Hepatocyte (in vitro differentiated cells): ENCODE results near the gene MMP10. TPM values are rescaled to one million over a fixed set of nuclear protein-coding genes. Genes with fewer than 3 reads are reported as not detected.
"Not testable (repeated sequence)": the region's sequence is repeated elsewhere in the genome, so short reads cannot be mapped to it uniquely, and the experiment has no call there.

ENCODE experiments used
- DNase-seq: peaks from one replicate; pipeline ENCODE4 v3.0.0-alpha.2; 2016; ENCODE audit warnings: low spot score
- H2AFZ ChIP-seq: fragments of 200-600 bp; sonication (generic); 2 replicates; pipeline ENCODE4 v1.6.0; 2016; ENCODE audit warnings: antibody characterized with exemption, mild to moderate bottlenecking
- H3K27ac ChIP-seq: fragments of 200-600 bp; sonication (generic); 2 replicates; pipeline ENCODE4 v1.5.1; 2016; ENCODE audit warnings: mild to moderate bottlenecking
- H3K27me3 ChIP-seq: fragments of 200-600 bp; sonication (generic); 2 replicates; pipeline ENCODE4 v1.6.1; 2016
- H3K36me3 ChIP-seq: fragments of 200-600 bp; sonication (generic); replicated peaks from 2 replicates; pipeline ENCODE4 v1.5.1; 2016; ENCODE audit warnings: low read depth; ENCODE audit not compliant: insufficient read depth
- H3K4me1 ChIP-seq: fragments of 200-600 bp; sonication (generic); 2 replicates; pipeline ENCODE4 v1.5.1; 2016; ENCODE audit warnings: mild to moderate bottlenecking, moderate library complexity; ENCODE audit not compliant: insufficient read depth
- H3K4me2 ChIP-seq: fragments of 200-600 bp; sonication (generic); 2 replicates; pipeline ENCODE4 v1.6.0; 2016
- H3K4me3 ChIP-seq: fragments of 200-600 bp; sonication (generic); 2 replicates; pipeline ENCODE4 v1.5.1; 2016; ENCODE audit warnings: mild to moderate bottlenecking
- H3K79me2 ChIP-seq: fragments of 200-600 bp; sonication (generic); 2 replicates; pipeline ENCODE4 v1.6.0; 2017; ENCODE audit warnings: mild to moderate bottlenecking
- H3K9me2 ChIP-seq: fragments of 200-600 bp; sonication (generic); replicated peaks from 2 replicates; pipeline ENCODE4 v1.6.0; 2017; ENCODE audit warnings: mild to moderate bottlenecking; ENCODE audit not compliant: insufficient read depth
- H3K9me3 ChIP-seq: fragments of 200-600 bp; sonication (generic); 2 replicates; pipeline ENCODE4 v1.5.1; 2016; ENCODE audit warnings: low read depth, mild to moderate bottlenecking
- H4K20me1 ChIP-seq: fragments of 200-600 bp; sonication (generic); 2 replicates; pipeline ENCODE4 v1.6.0; 2016; ENCODE audit warnings: mild to moderate bottlenecking; ENCODE audit not compliant: insufficient read depth, poor library complexity, severe bottlenecking
- EZH2 ChIP-seq: fragments of 200-600 bp; sonication (generic); IDR thresholded peaks from 2 replicates; pipeline ENCODE4 v1.6.1; 2016; ENCODE audit warnings: antibody characterized with exemption, mild to moderate bottlenecking, borderline replicate concordance
- EZH2phosphoT487 ChIP-seq: fragments of 200-600 bp; sonication (generic); IDR thresholded peaks from one replicate; pipeline ENCODE4 v1.6.1; 2018; ENCODE audit warnings: antibody characterized with exemption, mild to moderate bottlenecking, low read depth, moderate library complexity; ENCODE audit not compliant: unreplicated experiment, severe bottlenecking
- WGBS: methylation state at CpG from one replicate; pipeline ENCODE4 v1.1.6; 2016; ENCODE audit warnings: low lambda C conversion rate; ENCODE audit errors: missing lambda C conversion rate; 5-methylcytosine and 5-hydroxymethylcytosine counted together
- polyA plus RNA-seq: library from polyadenylated mRNA; unstranded; fragments of >200 nt; fragmentation: Nextera tagmentation; extraction: Ambion mirVana; gene quantifications from 2 replicates; pipeline ENCODE4 v1.2.1, GENCODE V29; 2016
- total RNA-seq: library from RNA; depleted of rRNA; stranded (reverse); fragments of >200 nt; gene quantifications from 2 replicates; pipeline ENCODE4 v1.2.3, GENCODE V29; 2014
- TF ChIP-seq, protein P1 (sequence below): fragments of 200-600 bp; sonication (generic); IDR thresholded peaks from 2 replicates; pipeline ENCODE4 v1.5.1; 2016; ENCODE audit warnings: antibody characterized with exemption, mild to moderate bottlenecking; ENCODE audit not compliant: poor library complexity

MMP10 gene
- total and polyA plus RNA-seq, 2 experiments from 2014 or later = 1.5 to 2.3 TPM

DNA sequence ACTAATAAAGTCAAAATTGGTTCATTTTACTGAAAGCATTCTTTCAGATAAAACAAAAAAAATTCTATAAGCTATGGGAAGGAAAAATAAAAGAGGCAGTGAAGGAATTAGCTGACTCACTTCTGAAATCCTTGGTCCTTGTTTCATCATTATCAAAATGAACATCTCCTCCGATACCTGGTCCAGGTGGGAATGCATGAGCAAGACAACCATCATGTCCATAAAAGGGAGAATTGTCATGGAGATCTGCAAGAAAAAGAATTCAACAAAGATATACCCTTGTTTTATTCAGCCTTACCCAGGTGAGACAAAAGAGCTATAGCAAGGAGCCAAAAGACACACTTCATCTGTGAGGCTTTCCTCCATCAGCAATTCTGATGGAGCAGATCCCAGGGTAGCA, 27.2 kb downstream of the MMP10 start:
- no peak overlapping the region for H3K4me3 ChIP-seq
- H2AFZ ChIP-seq = no peak overlapping the region
- 100% methylated on average over 1 of the region's 1 CpG for WGBS
- no peak overlapping the region for H3K27ac ChIP-seq
- no peaks in the 10 kb centered on the region for H3K9me2 ChIP-seq
- H3K9me3 ChIP-seq = no peaks in the 10 kb centered on the region
- H3K36me3 ChIP-seq = no peaks in the 10 kb centered on the region
- H3K27me3 ChIP-seq = no peaks in the 10 kb centered on the region
- no peaks in the 10 kb centered on the region for H3K79me2 ChIP-seq
- no peak overlapping the region for H3K4me2 ChIP-seq
- no peaks in the 10 kb centered on the region for H3K4me1 ChIP-seq
- TF ChIP-seq, protein P1, sequence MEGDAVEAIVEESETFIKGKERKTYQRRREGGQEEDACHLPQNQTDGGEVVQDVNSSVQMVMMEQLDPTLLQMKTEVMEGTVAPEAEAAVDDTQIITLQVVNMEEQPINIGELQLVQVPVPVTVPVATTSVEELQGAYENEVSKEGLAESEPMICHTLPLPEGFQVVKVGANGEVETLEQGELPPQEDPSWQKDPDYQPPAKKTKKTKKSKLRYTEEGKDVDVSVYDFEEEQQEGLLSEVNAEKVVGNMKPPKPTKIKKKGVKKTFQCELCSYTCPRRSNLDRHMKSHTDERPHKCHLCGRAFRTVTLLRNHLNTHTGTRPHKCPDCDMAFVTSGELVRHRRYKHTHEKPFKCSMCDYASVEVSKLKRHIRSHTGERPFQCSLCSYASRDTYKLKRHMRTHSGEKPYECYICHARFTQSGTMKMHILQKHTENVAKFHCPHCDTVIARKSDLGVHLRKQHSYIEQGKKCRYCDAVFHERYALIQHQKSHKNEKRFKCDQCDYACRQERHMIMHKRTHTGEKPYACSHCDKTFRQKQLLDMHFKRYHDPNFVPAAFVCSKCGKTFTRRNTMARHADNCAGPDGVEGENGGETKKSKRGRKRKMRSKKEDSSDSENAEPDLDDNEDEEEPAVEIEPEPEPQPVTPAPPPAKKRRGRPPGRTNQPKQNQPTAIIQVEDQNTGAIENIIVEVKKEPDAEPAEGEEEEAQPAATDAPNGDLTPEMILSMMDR = no peak
- TF ChIP-seq EZH2phosphoT487 = no peak
- TF ChIP-seq EZH2 = no peak
- no peak for DNase-seq
- H4K20me1 ChIP-seq = no peaks in the 10 kb centered on the region

GRCh38 chr11:102751673-102752072, 28.8 kb downstream of the MMP10 start:
- H3K9me2 ChIP-seq = no peaks in the 10 kb centered on the region
- no peak overlapping the region for H2AFZ ChIP-seq
- H3K27me3 ChIP-seq = no peaks in the 10 kb centered on the region
- no peaks in the 10 kb centered on the region for H3K36me3 ChIP-seq
- no peaks in the 10 kb centered on the region for H4K20me1 ChIP-seq
- H3K4me1 ChIP-seq = no peaks in the 10 kb centered on the region
- no peak overlapping the region for H3K27ac ChIP-seq
- DNase-seq = no peak
- no peaks in the 10 kb centered on the region for H3K79me2 ChIP-seq
- H3K4me2 ChIP-seq = no peak overlapping the region
- H3K4me3 ChIP-seq = no peak overlapping the region
- H3K9me3 ChIP-seq = no peaks in the 10 kb centered on the region
- TF ChIP-seq EZH2phosphoT487 (no peak), EZH2 (no peak)

GRCh38 chr11:102749101-102749722, 31.2 kb downstream of the MMP10 start:
- Histone ChIP-seq H3K9me2 (no peaks in the 10 kb centered on the region), H4K20me1 (no peaks in the 10 kb centered on the region), H3K79me2 (no peaks in the 10 kb centered on the region), H3K4me1 (no peaks in the 10 kb centered on the region), H3K4me3 (no peak overlapping the region), H3K9me3 (no peaks in the 10 kb centered on the region), H3K27me3 (no peaks in the 10 kb centered on the region), H2AFZ (no peak overlapping the region), H3K36me3 (no peaks in the 10 kb centered on the region), H3K27ac (no peak overlapping the region), H3K4me2 (no peak overlapping the region)
- DNase-seq = no peak
- TF ChIP-seq, protein P1 = no peak
- no peak for TF ChIP-seq EZH2phosphoT487

- peak overlapping the region; percentile 9 for H3K27ac ChIP-seq
- not testable (repeated sequence) for H3K9me3 ChIP-seq, H3K36me3 ChIP-seq, H3K9me2 ChIP-seq, DNase-seq, H3K4me3 ChIP-seq, H3K79me2 ChIP-seq, H4K20me1 ChIP-seq, H3K27me3 ChIP-seq, H3K4me1 ChIP-seq
- peak overlapping the region; percentile 45 for H2AFZ ChIP-seq
- peak overlapping the region; percentile 56 for H3K4me2 ChIP-seq
- WGBS = 65% methylated on average over 32 of the region's 32 CpGs
These were observed 33.5 kb downstream of the MMP10 start for GRCh38 chr11:102746746-102747578.
